OCI-LY3 (cell line): ENCODE measurements around the gene PRDM4.
A peak's percentile ranks its signal among the peaks of the same experiment; 100 is the strongest.

Experiments
- H2AFZ ChIP-seq: fragments of 200-600, 300-600 bp; shearing (Covaris generic); 2 replicates; pipeline ENCODE4 v1.6.0; 2014; ENCODE audit warnings: antibody characterized with exemption, low read depth, low read length
- H3K27ac ChIP-seq: fragments of 200-600, 300-600 bp; sonication (generic); 2 replicates; pipeline ENCODE4 v1.5.1; 2014; ENCODE audit warnings: mild to moderate bottlenecking, low read length, moderate library complexity, mixed read lengths
- H3K27me3 ChIP-seq: fragments of 200-600, 300-600 bp; sonication (generic); 2 replicates; pipeline ENCODE4 v1.6.1; 2014; ENCODE audit warnings: low read depth, low read length, mixed read lengths
- H3K36me3 ChIP-seq: fragments of 200-600, 300-600 bp; sonication (generic); replicated peaks from 2 replicates; pipeline ENCODE3; 2014; ENCODE audit warnings: low read depth, low read length, mixed read lengths
- H3K4me1 ChIP-seq: fragments of 300-600, 200-600 bp; sonication (generic); 2 replicates; pipeline ENCODE4 v1.6.1; 2014; ENCODE audit warnings: low read length, mixed read lengths
- H3K4me2 ChIP-seq: fragments of 200-600, 300-600 bp; sonication (generic); 2 replicates; pipeline ENCODE4 v1.6.1; 2014; ENCODE audit warnings: low read length, mixed read lengths
- H3K4me3 ChIP-seq: fragments of 300-600, 200-600 bp; sonication (generic); 2 replicates; pipeline ENCODE4 v1.5.1; 2014; ENCODE audit warnings: antibody characterized with exemption, mild to moderate bottlenecking, low read length, moderate library complexity
- H3K79me2 ChIP-seq: fragments of 300-600, 200-600 bp; shearing (Covaris generic); 2 replicates; pipeline ENCODE4 v1.6.1; 2014; ENCODE audit warnings: mild to moderate bottlenecking, low read length, mixed read lengths
- H3K9ac ChIP-seq: fragments of 300-600, 200-600 bp; shearing (Covaris generic); 2 replicates; pipeline ENCODE4 v1.6.0; 2014; ENCODE audit warnings: mild to moderate bottlenecking, low read length, moderate library complexity
- H3K9me3 ChIP-seq: fragments of 200-600, 300-600 bp; shearing (Covaris generic); 2 replicates; pipeline ENCODE4 v1.6.1; 2014; ENCODE audit warnings: low read length, mixed read lengths; ENCODE audit not compliant: insufficient read depth
- H4K20me1 ChIP-seq: fragments of 200-600, 300-600 bp; sonication (generic); 2 replicates; pipeline ENCODE4 v1.6.1; 2016; ENCODE audit warnings: low read length, mixed read lengths; ENCODE audit not compliant: insufficient read depth
- CTCF ChIP-seq: fragments of 200-600, 300-600 bp; sonication (generic); IDR thresholded peaks from 2 replicates; pipeline ENCODE4 v1.5.1; 2014; ENCODE audit warnings: antibody characterized with exemption, low read length, low read depth
- EZH2phosphoT487 ChIP-seq: fragments of 200-600 bp; shearing (Covaris generic); IDR thresholded peaks from 2 replicates; pipeline ENCODE4 v1.6.1; 2018; ENCODE audit warnings: antibody characterized with exemption, mixed run types, low read depth

The PRDM4 gene

GRCh38 chr12:107778383-107779025, 17.6 kb upstream of the PRDM4 start:
- Histone ChIP-seq H3K4me2 (peak overlapping the region; percentile 80), H3K27ac (no peak overlapping the region), H2AFZ (no peak overlapping the region), H3K9me3 (no peaks in the 10 kb centered on the region), H3K27me3 (peaks cover 72% of the 10 kb centered on the region), H3K9ac (no peak overlapping the region), H3K4me3 (peak overlapping the region; percentile 48), H3K4me1 (peaks cover 29% of the 10 kb centered on the region), H4K20me1 (no peaks in the 10 kb centered on the region), H3K79me2 (no peaks in the 10 kb centered on the region), H3K36me3 (no peaks in the 10 kb centered on the region)
- TF ChIP-seq CTCF (no peak), EZH2phosphoT487 (no peak)

- H2AFZ ChIP-seq = no peak overlapping the region
- H3K27ac ChIP-seq = no peak overlapping the region
- H3K36me3 ChIP-seq = no peaks in the 10 kb centered on the region
- H3K9me3 ChIP-seq = no peaks in the 10 kb centered on the region
- no peaks in the 10 kb centered on the region for H4K20me1 ChIP-seq
- no peaks in the 10 kb centered on the region for H3K79me2 ChIP-seq
- no peak overlapping the region for H3K9ac ChIP-seq
- H3K4me3 ChIP-seq = no peak overlapping the region
- no peak overlapping the region for H3K4me2 ChIP-seq
- peaks cover 27% of the 10 kb centered on the region for H3K4me1 ChIP-seq
- no peak for TF ChIP-seq EZH2phosphoT487
- peaks cover 58% of the 10 kb centered on the region for H3K27me3 ChIP-seq
These were observed 15.2 kb upstream of the PRDM4 start for GRCh38 chr12:107776171-107776570.

- H3K27ac ChIP-seq = no peak overlapping the region
- no peak overlapping the region for H3K4me2 ChIP-seq
- no peak overlapping the region for H2AFZ ChIP-seq
- no peaks in the 10 kb centered on the region for H3K79me2 ChIP-seq
- H3K9me3 ChIP-seq = no peaks in the 10 kb centered on the region
- TF ChIP-seq EZH2phosphoT487 = no peak
- TF ChIP-seq CTCF = no peak
- H4K20me1 ChIP-seq = no peaks in the 10 kb centered on the region
- no peak overlapping the region for H3K9ac ChIP-seq
- H3K4me1 ChIP-seq = peaks cover 21% of the 10 kb centered on the region
- no peaks in the 10 kb centered on the region for H3K36me3 ChIP-seq
- H3K4me3 ChIP-seq = no peak overlapping the region
- peaks cover 63% of the 10 kb centered on the region for H3K27me3 ChIP-seq
These were observed 14.3 kb upstream of the PRDM4 start for GRCh38 chr12:107775093-107775721.

- H3K79me2 ChIP-seq = no peaks in the 10 kb centered on the region
- no peak within 1 kb of the TSS for H2AFZ ChIP-seq
- no peak within 1 kb of the TSS for H3K9ac ChIP-seq
- no peak within 1 kb of the TSS for H3K27ac ChIP-seq
- H3K4me2 ChIP-seq = no peak within 1 kb of the TSS
- TF ChIP-seq CTCF (no peak), EZH2phosphoT487 (no peak)
- H3K4me1 ChIP-seq = peaks cover 15% of the 10 kb centered on the region
- H3K4me3 ChIP-seq = no peak within 1 kb of the TSS
- peaks cover 63% of the 10 kb centered on the region for H3K27me3 ChIP-seq
- H3K9me3 ChIP-seq = no peaks in the 10 kb centered on the region
- no peaks in the 10 kb centered on the region for H4K20me1 ChIP-seq
- H3K36me3 ChIP-seq = no peaks in the 10 kb centered on the region
These were observed 13.6 kb upstream of the PRDM4 start, which contains the start of gene ASCL4 for GRCh38 chr12:107774349-107775029. Gene ASCL4 (plus strand): TSS chr12:107774704. CDS start chr12:107775219, 515 bp downstream.
